Neural progenitor cell (in vitro differentiated cells): Measurements from ENCODE around the gene HKDC1. TPM values are rescaled to one million over a fixed set of nuclear protein-coding genes. Genes with fewer than 3 reads are reported as not detected.
A peak's percentile ranks its signal among the peaks of the same experiment; 100 is the strongest.

Experiments
- DNase-seq: peaks from one replicate; pipeline ENCODE4 v3.0.0-alpha.2; 2016; ENCODE audit warnings: low spot score
- H2AFZ ChIP-seq: fragments of 200-600 bp; sonication (generic); replicated peaks from 2 replicates; pipeline ENCODE4 v1.6.1; 2016; ENCODE audit warnings: antibody characterized with exemption
- H3F3A ChIP-seq: fragments of 200-600 bp; sonication (generic); 2 replicates; pipeline ENCODE4 v1.6.1; 2016; ENCODE audit warnings: antibody characterized with exemption, low read depth
- H3K27ac ChIP-seq: fragments of 200-600 bp; sonication (generic); 2 replicates; pipeline ENCODE4 v1.5.1; 2016; ENCODE audit warnings: mild to moderate bottlenecking
- H3K27me3 ChIP-seq: fragments of 200-600 bp; sonication (generic); 2 replicates; pipeline ENCODE4 v1.6.1; 2016; ENCODE audit warnings: mild to moderate bottlenecking, moderate library complexity
- H3K36me3 ChIP-seq: fragments of 200-600 bp; sonication (generic); 2 replicates; pipeline ENCODE4 v1.5.1; 2016
- H3K4me1 ChIP-seq: fragments of 200-600 bp; sonication (generic); 2 replicates; pipeline ENCODE4 v1.6.1; 2016; ENCODE audit warnings: mixed run types
- H3K4me2 ChIP-seq: fragments of 200-600 bp; sonication (generic); 2 replicates; pipeline ENCODE4 v1.6.1; 2016
- H3K4me3 ChIP-seq: fragments of 200-600 bp; sonication (generic); 2 replicates; pipeline ENCODE4 v1.5.1; 2016
- H3K79me2 ChIP-seq: fragments of 200-600 bp; sonication (generic); 2 replicates; pipeline ENCODE4 v1.6.1; 2016; ENCODE audit warnings: low read depth
- H3K9ac ChIP-seq: fragments of 200-600 bp; sonication (generic); 2 replicates; pipeline ENCODE4 v1.6.1; 2016
- H3K9me3 ChIP-seq: fragments of 200-600 bp; sonication (generic); 2 replicates; pipeline ENCODE4 v1.5.1; 2016; ENCODE audit warnings: low read depth
- H4K20me1 ChIP-seq: fragments of 200-600 bp; sonication (generic); 2 replicates; pipeline ENCODE4 v1.6.1; 2016; ENCODE audit warnings: low read depth
- H3K27ac Mint-ChIP-seq: 3 replicates; pipeline ENCODE4 v1.8.0; 2021; ENCODE audit warnings: mixed read lengths
- H3K27me3 Mint-ChIP-seq: 2 replicates; pipeline ENCODE4 v1.8.0; 2022; ENCODE audit warnings: low read depth, mild to moderate bottlenecking, inconsistent platforms, moderate library complexity, mixed read lengths; ENCODE audit not compliant: insufficient read depth
- H3K36me3 Mint-ChIP-seq: 3 replicates; pipeline ENCODE4 v1.8.0; 2021; ENCODE audit warnings: mixed read lengths
- H3K4me1 Mint-ChIP-seq: 3 replicates; pipeline ENCODE4 v1.8.0; 2021; ENCODE audit warnings: mixed read lengths
- H3K4me3 Mint-ChIP-seq: 3 replicates; pipeline ENCODE4 v1.8.0; 2021; ENCODE audit warnings: mild to moderate bottlenecking, moderate library complexity, mixed read lengths
- H3K9me3 Mint-ChIP-seq: 3 replicates; pipeline ENCODE4 v1.8.0; 2020; ENCODE audit warnings: mixed read lengths
- EZH2 ChIP-seq: fragments of 200-600 bp; sonication (generic); IDR thresholded peaks from 2 replicates; pipeline ENCODE4 v1.6.1; 2017; ENCODE audit warnings: antibody characterized with exemption, mild to moderate bottlenecking, moderate library complexity
- EZH2phosphoT487 ChIP-seq: fragments of 200-600 bp; sonication (generic); IDR thresholded peaks from 2 replicates; pipeline ENCODE4 v1.6.1; 2017; ENCODE audit warnings: antibody characterized with exemption
- total RNA-seq: library from RNA; depleted of rRNA; stranded (reverse); fragments of >200 nt; gene quantifications from 2 replicates; pipeline ENCODE4 v1.2.3, GENCODE V29; 2015; ENCODE audit warnings: low replicate concordance
- TF ChIP-seq, protein P1 (sequence below): fragments of 200-600 bp; sonication (generic); IDR thresholded peaks from 2 replicates; pipeline ENCODE4 v1.5.1; 2017; ENCODE audit warnings: antibody characterized with exemption, mild to moderate bottlenecking

HKDC1 gene
- total RNA-seq, 1 donor from 2014 or later, result 0.30 TPM

DNA sequence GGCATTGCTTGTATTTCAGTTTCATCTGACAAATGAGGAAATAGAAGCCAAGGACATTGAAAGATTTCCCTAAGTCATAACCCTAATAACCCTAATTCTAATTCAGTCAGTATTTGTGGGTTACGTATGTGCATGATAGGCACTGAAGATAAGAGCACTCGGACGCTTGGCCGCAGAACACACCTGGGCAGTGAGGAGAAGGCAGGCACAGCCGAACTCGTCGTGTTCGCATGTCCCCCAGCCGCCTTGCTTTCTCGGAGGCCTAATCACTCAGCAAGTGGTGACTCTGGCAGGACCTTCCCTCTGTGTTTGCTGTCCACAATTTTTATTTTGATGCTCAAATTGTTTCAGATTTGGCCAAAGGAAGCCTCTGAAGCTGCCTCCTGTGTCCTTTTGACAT, 23.7 kb downstream of the HKDC1 start:
- Mint-ChIP-seq H3K27me3 (peaks cover 2% of the 10 kb centered on the region), H3K36me3 (no peaks in the 10 kb centered on the region)

DNA sequence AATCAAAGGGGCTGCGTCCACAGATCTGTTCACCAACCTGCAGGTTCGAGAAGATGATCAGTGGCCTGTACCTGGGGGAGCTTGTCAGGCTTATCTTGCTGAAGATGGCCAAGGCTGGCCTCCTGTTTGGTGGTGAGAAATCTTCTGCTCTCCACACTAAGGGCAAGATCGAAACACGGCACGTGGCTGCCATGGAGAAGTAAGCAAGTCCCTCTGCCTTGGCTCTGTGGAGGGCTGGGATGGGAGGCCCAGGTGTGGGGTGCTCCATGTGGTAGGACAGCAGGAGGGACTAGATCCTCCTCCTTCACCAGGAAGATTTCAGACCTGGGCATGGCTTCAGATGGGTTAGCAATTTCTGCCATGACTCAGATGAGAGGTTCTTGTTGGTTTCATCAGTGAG, 25.9 kb downstream of the HKDC1 start:
- H3K27ac ChIP-seq, result no peak overlapping the region
- H3K36me3 Mint-ChIP-seq, result no peaks in the 10 kb centered on the region
- H3K36me3 ChIP-seq, result no peaks in the 10 kb centered on the region
- H4K20me1 ChIP-seq, result no peaks in the 10 kb centered on the region
- no peaks in the 10 kb centered on the region for H3K79me2 ChIP-seq
- no peaks in the 10 kb centered on the region for H3K4me1 ChIP-seq
- no peak overlapping the region for H3K4me3 ChIP-seq
- H3K27ac Mint-ChIP-seq, result no peak overlapping the region
- H3K4me2 ChIP-seq, result no peak overlapping the region
- no peak overlapping the region for H3K4me3 Mint-ChIP-seq
- H3K9me3 ChIP-seq, result no peaks in the 10 kb centered on the region
- H3F3A ChIP-seq, result no peaks in the 10 kb centered on the region
- H3K9ac ChIP-seq, result no peak overlapping the region
- peaks cover 4% of the 10 kb centered on the region for H3K9me3 Mint-ChIP-seq
- peaks cover 2% of the 10 kb centered on the region for H3K27me3 Mint-ChIP-seq
- H2AFZ ChIP-seq, result no peak overlapping the region
- H3K4me1 Mint-ChIP-seq, result peaks cover 10% of the 10 kb centered on the region
- DNase-seq, result no peak
- TF ChIP-seq, protein P1, sequence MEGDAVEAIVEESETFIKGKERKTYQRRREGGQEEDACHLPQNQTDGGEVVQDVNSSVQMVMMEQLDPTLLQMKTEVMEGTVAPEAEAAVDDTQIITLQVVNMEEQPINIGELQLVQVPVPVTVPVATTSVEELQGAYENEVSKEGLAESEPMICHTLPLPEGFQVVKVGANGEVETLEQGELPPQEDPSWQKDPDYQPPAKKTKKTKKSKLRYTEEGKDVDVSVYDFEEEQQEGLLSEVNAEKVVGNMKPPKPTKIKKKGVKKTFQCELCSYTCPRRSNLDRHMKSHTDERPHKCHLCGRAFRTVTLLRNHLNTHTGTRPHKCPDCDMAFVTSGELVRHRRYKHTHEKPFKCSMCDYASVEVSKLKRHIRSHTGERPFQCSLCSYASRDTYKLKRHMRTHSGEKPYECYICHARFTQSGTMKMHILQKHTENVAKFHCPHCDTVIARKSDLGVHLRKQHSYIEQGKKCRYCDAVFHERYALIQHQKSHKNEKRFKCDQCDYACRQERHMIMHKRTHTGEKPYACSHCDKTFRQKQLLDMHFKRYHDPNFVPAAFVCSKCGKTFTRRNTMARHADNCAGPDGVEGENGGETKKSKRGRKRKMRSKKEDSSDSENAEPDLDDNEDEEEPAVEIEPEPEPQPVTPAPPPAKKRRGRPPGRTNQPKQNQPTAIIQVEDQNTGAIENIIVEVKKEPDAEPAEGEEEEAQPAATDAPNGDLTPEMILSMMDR, result no peak
- no peak for TF ChIP-seq EZH2phosphoT487
- TF ChIP-seq EZH2, result no peak
- no peaks in the 10 kb centered on the region for H3K27me3 ChIP-seq

More for the DNA sequence above, 23.7 kb downstream of the HKDC1 start:
- no peak overlapping the region for H3K27ac ChIP-seq
- no peaks in the 10 kb centered on the region for H3K79me2 ChIP-seq
- H3F3A ChIP-seq, result no peaks in the 10 kb centered on the region
- Mint-ChIP-seq H3K4me3 (no peak overlapping the region), H3K9me3 (no peaks in the 10 kb centered on the region), H3K27ac (peak overlapping the region; percentile 34), H3K4me1 (peaks cover 17% of the 10 kb centered on the region)
- H3K27me3 ChIP-seq, result no peaks in the 10 kb centered on the region
- no peak overlapping the region for H3K4me3 ChIP-seq
- no peak for TF ChIP-seq EZH2
- no peak for TF ChIP-seq EZH2phosphoT487
- TF ChIP-seq, protein P1, result no peak
- DNase-seq, result no peak
- no peak overlapping the region for H3K4me2 ChIP-seq
- no peak overlapping the region for H3K9ac ChIP-seq
- H3K4me1 ChIP-seq, result peaks cover 4% of the 10 kb centered on the region
- H2AFZ ChIP-seq, result no peak overlapping the region
- H4K20me1 ChIP-seq, result no peaks in the 10 kb centered on the region
- H3K9me3 ChIP-seq, result no peaks in the 10 kb centered on the region
- no peaks in the 10 kb centered on the region for H3K36me3 ChIP-seq

DNA sequence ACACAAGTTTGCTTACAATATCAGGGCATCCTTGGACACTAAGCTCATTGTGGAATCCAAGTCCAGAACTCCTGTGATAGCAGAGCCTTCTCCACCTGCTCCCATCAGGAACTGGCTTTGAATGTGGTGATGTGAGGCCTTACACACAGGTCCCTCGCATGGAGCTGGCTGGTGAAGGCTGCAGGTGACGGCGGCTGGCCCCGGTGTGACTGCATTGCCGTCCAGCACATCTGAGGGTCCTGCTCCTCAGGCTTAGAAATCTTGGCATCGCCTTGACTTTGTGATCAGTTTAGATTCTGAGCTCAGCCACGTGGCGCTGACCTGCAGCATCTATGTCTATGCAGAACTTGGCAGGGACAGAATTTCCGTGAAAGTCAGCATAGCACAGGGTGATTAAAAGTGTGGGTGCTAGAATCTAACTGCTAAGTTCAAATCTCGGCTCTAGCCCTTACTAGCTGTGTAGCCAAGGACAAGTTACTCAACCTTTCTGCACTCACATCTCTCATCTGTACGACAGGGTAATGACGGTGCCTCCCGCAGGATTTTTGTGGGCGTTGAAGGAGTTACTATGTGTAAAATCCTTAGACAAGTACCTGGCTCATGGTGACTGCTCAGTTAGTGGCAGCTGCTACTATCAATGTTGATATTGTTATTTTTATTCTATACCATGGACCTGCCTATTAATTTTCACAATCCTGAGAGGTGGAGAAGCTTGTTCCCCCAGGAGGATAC, 26.6 kb downstream of the HKDC1 start:
- peaks cover 9% of the 10 kb centered on the region for H3K4me1 Mint-ChIP-seq
- H3K36me3 ChIP-seq, result no peaks in the 10 kb centered on the region
- no peak overlapping the region for H3K4me3 ChIP-seq
- no peak overlapping the region for H3K4me3 Mint-ChIP-seq
- TF ChIP-seq EZH2phosphoT487 (no peak), EZH2 (no peak)
- TF ChIP-seq, protein P1, result no peak
- H4K20me1 ChIP-seq, result no peaks in the 10 kb centered on the region
- no peaks in the 10 kb centered on the region for H3K4me1 ChIP-seq
- no peaks in the 10 kb centered on the region for H3K9me3 ChIP-seq
- no peaks in the 10 kb centered on the region for H3F3A ChIP-seq
- H3K36me3 Mint-ChIP-seq, result no peaks in the 10 kb centered on the region
- no peak overlapping the region for H3K4me2 ChIP-seq
- H3K27me3 Mint-ChIP-seq, result peaks cover 2% of the 10 kb centered on the region
- H3K27me3 ChIP-seq, result no peaks in the 10 kb centered on the region
- H3K9me3 Mint-ChIP-seq, result peaks cover 4% of the 10 kb centered on the region
- no peak overlapping the region for H3K9ac ChIP-seq
- peak overlapping the region; percentile 60 for H3K27ac Mint-ChIP-seq
- no peak overlapping the region for H3K27ac ChIP-seq
- no peaks in the 10 kb centered on the region for H3K79me2 ChIP-seq
- no peak for DNase-seq
- no peak overlapping the region for H2AFZ ChIP-seq
